ENCODE measurements around the gene RIT2.

Gene RIT2

GRCh38 chr18:42864876-42865275, 250.6 kb downstream of the RIT2 start:
- Mint-ChIP-seq H3K4me1 (ENCODE audit: low read depth in 2 of 2) (no peaks in the 10 kb centered on the region), H3K9me3 (peaks cover 0 to 8% of the 10 kb centered on the region in 2 donors), H3K27me3 (no peaks in the 10 kb centered on the region), H3K4me3 (no peak overlapping the region), H3K36me3 (ENCODE audit: insufficient read depth) (no peaks in the 10 kb centered on the region), H3K27ac (no peak overlapping the region)
- DNase-seq (no peak), ATAC-seq (replicated peaks) (no peak)

GRCh38 chr18:42861271-42861670, 254.2 kb downstream of the RIT2 start:
- DNase-seq, result no peak
- ATAC-seq (replicated peaks), result no peak
- Mint-ChIP-seq H3K36me3 (ENCODE audit: insufficient read depth) (no peaks in the 10 kb centered on the region), H3K4me3 (no peak overlapping the region), H3K27ac (no peak overlapping the region), H3K9me3 (peaks cover 0 to 2% of the 10 kb centered on the region in 2 donors), H3K27me3 (no peaks in the 10 kb centered on the region), H3K4me1 (ENCODE audit: low read depth in 2 of 2) (no peaks in the 10 kb centered on the region)

DNA sequence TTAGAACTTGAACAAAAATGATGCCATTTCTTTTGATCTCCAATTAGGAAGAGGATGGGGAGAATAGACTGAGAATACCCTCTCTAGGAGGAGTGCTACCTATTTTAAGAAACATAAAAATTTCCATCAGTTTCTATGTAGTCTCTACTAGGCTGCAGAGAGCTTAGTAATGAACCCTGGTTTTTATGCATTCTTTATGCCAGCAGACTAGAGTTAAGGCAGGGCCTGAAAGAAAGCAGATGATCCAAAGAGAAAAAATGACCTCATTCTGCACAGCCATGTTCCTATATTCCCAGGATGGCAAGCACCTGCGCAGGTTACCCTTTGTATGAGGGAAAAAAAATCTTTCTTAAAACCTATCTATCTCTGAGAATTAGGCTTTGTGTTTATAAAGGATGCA, 254.9 kb downstream of the RIT2 start:
- H3K36me3 Mint-ChIP-seq (ENCODE audit: insufficient read depth), result no peaks in the 10 kb centered on the region
- peaks cover 0 to 2% of the 10 kb centered on the region in 2 donors for H3K9me3 Mint-ChIP-seq
- H3K27me3 Mint-ChIP-seq, result no peaks in the 10 kb centered on the region
- no peak overlapping the region for H3K27ac Mint-ChIP-seq
- no peaks in the 10 kb centered on the region for H3K4me1 Mint-ChIP-seq (ENCODE audit: low read depth in 2 of 2)
- ATAC-seq (replicated peaks), result no peak
- no peak overlapping the region for H3K4me3 Mint-ChIP-seq
- DNase-seq, result no peak

- no peak for DNase-seq
- Mint-ChIP-seq H3K27me3 (no peaks in the 10 kb centered on the region), H3K9me3 (peaks cover 0 to 2% of the 10 kb centered on the region in 2 donors), H3K4me3 (no peak overlapping the region), H3K27ac (no peak overlapping the region), H3K4me1 (ENCODE audit: low read depth in 2 of 2) (no peaks in the 10 kb centered on the region), H3K36me3 (ENCODE audit: insufficient read depth) (no peaks in the 10 kb centered on the region)
- no peak for ATAC-seq (replicated peaks)
These were observed 255.5 kb downstream of the RIT2 start for GRCh38 chr18:42860011-42860410.

GRCh38 chr18:42854558-42854957, 260.9 kb downstream of the RIT2 start:
- H3K27me3 Mint-ChIP-seq, result no peaks in the 10 kb centered on the region
- H3K4me1 Mint-ChIP-seq (ENCODE audit: low read depth in 2 of 2), result no peaks in the 10 kb centered on the region
- H3K9me3 Mint-ChIP-seq, result no peaks in the 10 kb centered on the region
- no peak for ATAC-seq (replicated peaks)
- no peak overlapping the region for H3K27ac Mint-ChIP-seq
- H3K36me3 Mint-ChIP-seq (ENCODE audit: insufficient read depth), result no peaks in the 10 kb centered on the region
- no peak for DNase-seq
- H3K4me3 Mint-ChIP-seq, result no peak overlapping the region

DNA sequence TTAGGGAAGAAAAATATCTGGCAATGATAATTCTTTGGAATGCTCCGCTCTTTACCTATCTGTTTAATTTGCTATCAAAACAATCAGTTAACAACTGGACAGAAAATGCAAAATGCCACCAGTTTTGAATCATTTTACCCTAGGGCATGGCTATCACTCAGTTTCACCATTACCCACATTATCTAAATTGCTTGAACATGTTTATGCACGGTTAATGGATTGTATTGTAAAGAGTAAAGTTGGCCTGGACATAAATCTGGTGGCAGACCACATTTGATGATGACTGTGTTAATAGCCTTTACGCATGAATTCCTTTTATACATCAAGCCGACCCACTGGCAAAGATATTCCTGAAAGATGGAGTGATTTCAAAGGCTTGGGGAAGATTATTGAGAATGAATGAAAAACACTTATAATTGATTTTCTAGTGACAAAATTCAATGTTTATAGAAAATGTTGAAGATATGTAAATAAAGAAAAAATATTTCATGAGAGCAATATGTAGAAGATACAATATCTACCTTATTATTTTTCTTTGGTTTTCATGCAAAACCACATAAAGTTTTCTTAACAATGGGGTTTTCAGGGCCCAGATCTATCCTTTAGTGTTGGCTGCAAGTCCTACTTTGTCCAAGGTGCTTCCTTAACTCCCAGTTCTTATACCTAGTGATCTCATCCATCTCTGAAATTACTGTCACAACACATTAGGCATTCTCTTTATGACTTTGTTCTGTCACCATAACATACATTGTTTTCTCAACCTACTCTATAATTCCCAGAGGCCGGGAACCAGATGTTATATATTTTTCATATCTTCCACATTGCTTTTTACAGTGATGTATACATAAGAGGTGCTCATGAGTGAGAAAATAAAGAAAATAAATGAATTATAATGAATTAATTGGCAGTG, 265.1 kb downstream of the RIT2 start:
- ATAC-seq (replicated peaks), result no peak
- Mint-ChIP-seq H3K4me1 (ENCODE audit: low read depth in 2 of 2) (no peaks in the 10 kb centered on the region), H3K9me3 (no peaks in the 10 kb centered on the region), H3K4me3 (no peak overlapping the region), H3K36me3 (ENCODE audit: insufficient read depth) (no peaks in the 10 kb centered on the region), H3K27me3 (no peaks in the 10 kb centered on the region), H3K27ac (no peak overlapping the region)
- no peak for DNase-seq

DNA sequence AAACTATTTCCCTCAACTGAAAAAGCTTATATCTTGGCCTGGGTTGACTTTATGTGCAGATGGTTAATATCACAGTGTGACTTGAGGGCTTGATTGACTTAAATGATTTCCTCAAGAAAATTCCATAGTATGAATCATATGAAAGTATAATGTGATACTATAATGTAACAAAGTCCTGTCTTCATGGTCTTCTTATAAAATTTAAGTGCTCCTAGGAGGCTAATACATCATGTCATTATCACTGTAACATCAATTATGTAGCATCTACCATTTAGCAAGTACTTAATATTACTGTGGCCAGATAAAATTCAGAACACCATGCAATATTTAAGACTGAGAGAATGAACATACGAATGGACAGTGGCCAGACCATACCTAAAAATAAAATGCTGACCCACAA, 276.1 kb downstream of the RIT2 start:
- no peaks in the 10 kb centered on the region for H3K4me1 Mint-ChIP-seq (ENCODE audit: low read depth in 2 of 2)
- DNase-seq, result no peak
- no peaks in the 10 kb centered on the region for H3K36me3 Mint-ChIP-seq (ENCODE audit: insufficient read depth)
- no peaks in the 10 kb centered on the region for H3K27me3 Mint-ChIP-seq
- ATAC-seq (replicated peaks), result no peak
- H3K9me3 Mint-ChIP-seq, result peaks cover 0 to 12% of the 10 kb centered on the region in 2 donors
- no peak overlapping the region for H3K4me3 Mint-ChIP-seq
- H3K27ac Mint-ChIP-seq, result no peak overlapping the region

DNA sequence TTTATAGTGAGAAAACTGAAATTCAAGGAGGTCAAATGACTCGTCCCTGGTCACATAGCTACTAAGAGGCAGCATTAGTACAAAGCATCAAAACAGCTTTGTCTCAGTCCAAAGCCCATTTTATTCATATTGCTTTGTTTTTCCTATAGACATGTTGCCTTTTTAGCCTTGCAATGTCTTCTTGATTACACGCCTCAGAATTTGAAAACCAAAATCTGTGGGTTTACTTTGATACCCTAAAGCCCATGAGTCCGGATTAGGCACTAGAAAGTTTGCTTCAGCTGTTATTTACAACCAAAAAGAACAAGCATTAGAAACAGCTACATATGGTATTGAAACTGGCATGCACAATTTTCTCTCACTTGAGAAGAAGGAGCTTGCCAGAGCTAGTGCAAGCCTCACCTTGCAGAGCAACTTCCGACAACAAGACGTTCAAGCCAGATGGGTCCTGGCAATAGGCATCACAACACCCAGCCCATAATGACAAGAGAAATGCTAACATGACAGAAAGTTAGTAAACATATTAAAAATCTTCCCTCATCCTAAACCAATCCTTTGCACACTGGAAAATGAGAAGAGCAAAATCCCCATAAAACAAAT, 276.8 kb downstream of the RIT2 start:
- peaks cover 0 to 11% of the 10 kb centered on the region in 2 donors for H3K9me3 Mint-ChIP-seq
- no peak for ATAC-seq (replicated peaks)
- no peaks in the 10 kb centered on the region for H3K36me3 Mint-ChIP-seq (ENCODE audit: insufficient read depth)
- no peaks in the 10 kb centered on the region for H3K27me3 Mint-ChIP-seq
- H3K4me1 Mint-ChIP-seq (ENCODE audit: low read depth in 2 of 2), result no peaks in the 10 kb centered on the region
- no peak overlapping the region for H3K4me3 Mint-ChIP-seq
- no peak overlapping the region for H3K27ac Mint-ChIP-seq
- no peak for DNase-seq

DNA sequence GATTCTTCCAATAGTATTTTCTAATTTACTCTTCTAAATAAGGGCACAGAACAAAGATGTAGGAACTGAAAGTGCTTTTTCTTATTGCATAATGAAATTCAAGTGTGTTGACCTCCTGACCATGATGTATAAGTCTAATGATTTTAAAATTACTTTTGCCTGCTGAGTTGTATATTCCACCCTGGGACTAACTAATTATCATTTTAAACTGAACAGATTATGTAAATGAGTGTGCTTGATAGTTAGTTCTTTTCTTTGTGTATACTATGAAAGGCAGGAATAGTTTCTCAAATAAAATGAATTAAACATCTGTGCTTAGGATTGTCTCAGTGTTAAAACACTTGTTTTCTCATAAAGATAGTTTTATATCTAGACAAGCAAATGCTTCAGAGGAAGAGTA, 284.5 kb downstream of the RIT2 start:
- peaks cover 6 to 9% of the 10 kb centered on the region in 2 donors for H3K9me3 Mint-ChIP-seq
- H3K4me3 Mint-ChIP-seq, result no peak overlapping the region
- H3K27me3 Mint-ChIP-seq, result no peaks in the 10 kb centered on the region
- ATAC-seq (replicated peaks) (no peak), DNase-seq (no peak)
- no peaks in the 10 kb centered on the region for H3K4me1 Mint-ChIP-seq (ENCODE audit: low read depth in 2 of 2)
- no peaks in the 10 kb centered on the region for H3K36me3 Mint-ChIP-seq (ENCODE audit: insufficient read depth)
- no peak overlapping the region for H3K27ac Mint-ChIP-seq

DNA sequence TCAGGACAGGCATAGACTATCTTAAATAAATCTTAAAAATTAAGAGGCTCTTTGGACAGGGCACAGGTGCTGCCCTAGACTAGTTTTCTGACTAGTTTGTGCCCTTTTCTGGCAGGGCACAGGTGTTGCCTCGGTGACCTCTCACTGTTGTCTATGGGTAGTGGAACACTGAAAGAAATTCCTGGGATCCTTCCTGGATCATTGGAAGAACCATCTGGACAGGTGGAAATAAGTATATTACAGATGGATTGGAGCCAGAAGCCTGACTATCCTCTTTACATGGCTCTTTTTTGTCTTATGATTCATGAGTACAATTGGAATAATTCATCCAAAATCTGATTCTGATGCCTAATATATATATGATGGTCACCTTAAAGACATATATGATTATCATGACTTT, 286.6 kb downstream of the RIT2 start:
- DNase-seq (no peak), ATAC-seq (replicated peaks) (no peak)
- no peaks in the 10 kb centered on the region for H3K4me1 Mint-ChIP-seq (ENCODE audit: low read depth in 2 of 2)
- no peak overlapping the region for H3K4me3 Mint-ChIP-seq
- no peaks in the 10 kb centered on the region for H3K27me3 Mint-ChIP-seq
- H3K36me3 Mint-ChIP-seq (ENCODE audit: insufficient read depth), result no peaks in the 10 kb centered on the region
- H3K27ac Mint-ChIP-seq, result no peak overlapping the region
- peaks cover 6 to 9% of the 10 kb centered on the region in 2 donors for H3K9me3 Mint-ChIP-seq

DNA sequence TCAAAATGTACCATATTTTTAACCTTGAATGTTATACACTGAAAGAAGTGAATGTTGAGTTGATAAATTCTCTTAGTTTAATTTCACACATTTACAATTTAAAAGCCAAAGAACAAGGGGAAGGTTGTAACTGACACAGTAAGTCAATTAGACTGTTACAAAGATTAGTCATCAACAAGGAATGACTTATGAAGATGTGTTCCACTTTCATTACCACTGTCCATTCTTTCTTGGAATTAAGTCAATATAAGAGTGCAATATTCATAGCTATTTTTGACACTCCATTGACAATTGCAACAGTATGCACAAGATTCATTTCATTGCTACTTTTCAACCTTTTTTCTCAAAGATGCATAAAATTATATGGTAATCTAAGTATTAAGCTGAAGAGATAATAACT, 291.3 kb downstream of the RIT2 start:
- no peaks in the 10 kb centered on the region for H3K36me3 Mint-ChIP-seq (ENCODE audit: insufficient read depth)
- no peak for DNase-seq
- H3K4me1 Mint-ChIP-seq (ENCODE audit: low read depth in 2 of 2), result no peaks in the 10 kb centered on the region
- H3K4me3 Mint-ChIP-seq, result no peak overlapping the region
- H3K27ac Mint-ChIP-seq, result no peak overlapping the region
- no peak for ATAC-seq (replicated peaks)
- no peaks in the 10 kb centered on the region for H3K27me3 Mint-ChIP-seq
- no peaks in the 10 kb centered on the region for H3K9me3 Mint-ChIP-seq

DNA sequence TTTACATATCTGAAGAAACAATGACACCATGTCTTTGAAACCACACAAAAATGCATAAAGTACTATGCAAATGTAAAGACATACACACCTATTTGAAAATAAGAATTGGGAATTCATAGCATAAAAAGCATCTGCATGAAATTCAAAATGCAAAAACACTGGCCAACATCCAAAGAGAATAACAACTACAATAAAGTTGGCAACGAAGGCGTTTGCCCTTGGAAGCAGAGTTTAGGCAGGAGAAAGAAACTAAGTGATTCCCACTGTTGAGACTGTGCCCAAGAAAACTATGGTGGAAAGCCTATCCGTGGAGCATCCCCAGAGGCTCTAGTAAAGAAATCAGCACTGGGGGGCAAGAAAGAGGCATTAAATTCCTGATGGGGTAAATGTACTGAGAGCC, 292.8 kb downstream of the RIT2 start:
- H3K27ac Mint-ChIP-seq, result no peak overlapping the region
- H3K27me3 Mint-ChIP-seq, result no peaks in the 10 kb centered on the region
- no peak for ATAC-seq (replicated peaks)
- H3K36me3 Mint-ChIP-seq (ENCODE audit: insufficient read depth), result no peaks in the 10 kb centered on the region
- DNase-seq, result no peak
- H3K9me3 Mint-ChIP-seq, result no peaks in the 10 kb centered on the region
- no peak overlapping the region for H3K4me3 Mint-ChIP-seq
- H3K4me1 Mint-ChIP-seq (ENCODE audit: low read depth in 2 of 2), result no peaks in the 10 kb centered on the region

GRCh38 chr18:42821492-42821891, 294.0 kb downstream of the RIT2 start:
- no peaks in the 10 kb centered on the region for H3K27me3 Mint-ChIP-seq
- no peaks in the 10 kb centered on the region for H3K4me1 Mint-ChIP-seq (ENCODE audit: low read depth in 2 of 2)
- H3K36me3 Mint-ChIP-seq (ENCODE audit: insufficient read depth), result no peaks in the 10 kb centered on the region
- no peak for DNase-seq
- no peak overlapping the region for H3K27ac Mint-ChIP-seq
- peaks cover 3 to 4% of the 10 kb centered on the region in 2 donors for H3K9me3 Mint-ChIP-seq
- no peak for ATAC-seq (replicated peaks)
- H3K4me3 Mint-ChIP-seq, result no peak overlapping the region

DNA sequence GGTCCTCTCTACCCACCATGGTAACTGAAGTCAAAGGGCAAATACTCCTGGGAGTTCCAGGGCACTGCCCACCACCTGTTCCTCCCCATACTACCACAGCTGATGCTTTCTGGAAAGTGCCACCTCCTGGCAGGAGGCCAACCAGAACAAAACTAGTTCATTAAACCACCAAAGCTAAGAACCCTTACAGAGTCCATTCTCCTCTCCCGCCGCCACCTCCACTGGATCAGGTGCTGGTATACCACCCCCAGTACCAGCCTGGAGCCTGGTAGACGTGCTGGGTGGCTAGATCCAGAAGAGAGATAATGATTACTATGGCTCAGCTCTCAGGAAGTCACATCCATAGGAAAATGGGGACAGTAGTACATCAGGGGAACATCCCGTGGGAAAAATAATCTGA, 300.9 kb downstream of the RIT2 start:
- Mint-ChIP-seq H3K27ac (no peak overlapping the region), H3K27me3 (no peaks in the 10 kb centered on the region), H3K4me3 (no peak overlapping the region), H3K4me1 (ENCODE audit: low read depth in 2 of 2) (no peaks in the 10 kb centered on the region), H3K36me3 (ENCODE audit: insufficient read depth) (no peaks in the 10 kb centered on the region), H3K9me3 (peaks cover 14 to 35% of the 10 kb centered on the region in 2 donors)
- DNase-seq (no peak), ATAC-seq (replicated peaks) (no peak)

Measured in effector memory CD8-positive, alpha-beta T cell (primary cell).